PC-9 (cell line): ENCODE results near the gene GRPR.

ENCODE experiments used
- CTCF ChIP-seq: fragments of 200-600 bp; sonication (generic); conservative IDR thresholded peaks from 2 replicates; pipeline ENCODE4 v1.6.1; 2017; ENCODE audit warnings: mixed run types, antibody characterized with exemption, mild to moderate bottlenecking, moderate library complexity
- EZH2 ChIP-seq: fragments of 200-600 bp; sonication (generic); IDR thresholded peaks from 2 replicates; pipeline ENCODE4 v1.8.0; 2017; ENCODE audit warnings: antibody characterized with exemption, low read depth

DNA sequence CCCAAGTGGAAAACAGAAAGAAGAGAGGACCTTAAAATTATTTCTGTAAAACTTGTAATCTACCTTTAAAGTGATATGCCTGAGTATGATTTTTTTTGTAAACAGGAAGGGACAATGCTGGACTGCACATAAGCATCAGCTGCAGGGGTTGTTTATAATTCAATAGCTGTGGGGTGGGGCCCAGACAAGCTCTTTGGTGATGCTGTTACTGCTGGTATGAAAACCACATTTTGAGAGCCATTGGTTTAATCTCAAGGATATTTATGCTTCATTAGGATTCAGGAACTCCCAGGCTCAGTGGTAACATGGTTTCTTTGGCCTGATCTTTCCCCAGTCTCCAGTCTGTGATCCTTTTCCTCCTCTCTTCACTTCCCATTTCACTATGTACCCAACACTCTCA lies 34.3 kb upstream of the GRPR start:
- TF ChIP-seq EZH2 (no peak), CTCF (no peak)
